Activated CD8-positive, alpha-beta T cell treated with anti-CD3 and anti-CD28 coated beads for 36 hours (primary cell): ENCODE measurements around the gene NETO2. TPM values are rescaled to one million over a fixed set of nuclear protein-coding genes. Genes with fewer than 3 reads are reported as not detected.
"Not testable (repeated sequence)": the region's sequence is repeated elsewhere in the genome, so short reads cannot be mapped to it uniquely, and the experiment has no call there.

ENCODE experiments used
- ATAC-seq: fragments of 200-7000 bp; cut with Tn5 transposase; one replicate; pipeline ENCODE4 v1.10.0; 2021; ENCODE audit warnings: mild to moderate bottlenecking, moderate library complexity
- CTCF ChIA-PET: fragments of 350-600 bp; sonication (Branson Sonifier 250); formaldehyde crosslinking; loops from one replicate; lab custom pipeline; 2021; ENCODE audit warnings: antibody characterized with exemption; lab: Charles Lee
- POLR2A ChIA-PET: fragments of 350-600 bp; sonication (Branson Sonifier 250); formaldehyde crosslinking; loops from one replicate; lab custom pipeline; 2021; ENCODE audit warnings: antibody characterized with exemption; lab: Charles Lee
- DNase-seq: peaks from one replicate; pipeline ENCODE4 v3.0.0-alpha.2; 2020
- H3K27ac Mint-ChIP-seq: one replicate; pipeline ENCODE4 v1.8.0; 2021; ENCODE audit warnings: mild to moderate bottlenecking, mixed read lengths
- H3K27me3 Mint-ChIP-seq: one replicate; pipeline ENCODE4 v1.8.0; 2021; ENCODE audit warnings: mixed read lengths
- H3K36me3 Mint-ChIP-seq: one replicate; pipeline ENCODE4 v1.8.0; 2021; ENCODE audit warnings: low read depth, mixed read lengths
- H3K4me1 Mint-ChIP-seq: one replicate; pipeline ENCODE4 v1.8.0; 2021; ENCODE audit warnings: low read depth, mixed read lengths
- H3K4me3 Mint-ChIP-seq: one replicate; pipeline ENCODE4 v1.8.0; 2021; ENCODE audit warnings: mild to moderate bottlenecking, moderate library complexity, mixed read lengths
- H3K9me3 Mint-ChIP-seq: one replicate; pipeline ENCODE4 v1.8.0; 2021; ENCODE audit warnings: mixed read lengths
- CTCF ChIP-seq: fragments of 200-600 bp; IDR thresholded peaks from one replicate; pipeline ENCODE4 v1.8.0; 2022; ENCODE audit warnings: antibody characterized with exemption, mild to moderate bottlenecking
- intact Hi-C: fragments of 100-400 bp; cut with micrococcal nuclease; formaldehyde crosslinking; loops from one replicate; pipeline ENCODE4 v1.10.0; 2022
- total RNA-seq, 2 experiments: library from RNA; stranded (reverse); gene quantifications; one replicate each; pipeline ENCODE4 v1.2.3, GENCODE V29; 2021

NETO2 gene
- total RNA-seq, 2 experiments from 2014 or later, result 2.8 to 3.1 TPM

- TF ChIP-seq CTCF, result no peak
- intact Hi-C loops, result no loop called here
- Mint-ChIP-seq H3K27me3 (peaks cover 2% of the 10 kb centered on the region), H3K27ac (no peak overlapping the region), H3K9me3 (no peaks in the 10 kb centered on the region), H3K4me3 (no peak overlapping the region), H3K4me1 (no peaks in the 10 kb centered on the region), H3K36me3 (no peaks in the 10 kb centered on the region)
- DNase-seq (no peak), ATAC-seq (no peak)
- POLR2A ChIA-PET, result interaction anchor here (1.4 kb wide), 1 partner anchor 8 kb away, joined by 3 read pairs; no protein-coding TSS in a partner anchor
- CTCF ChIA-PET, result interaction anchor here (1.4 kb wide), 1 partner anchor 23 kb away, joined by 3 read pairs; no protein-coding TSS in a partner anchor
Measured at GRCh38 chr16:47057630-47057993, 86.1 kb downstream of the NETO2 start.

- H3K27me3 Mint-ChIP-seq, result peaks cover 2% of the 10 kb centered on the region
- CTCF ChIA-PET, result no interaction called here
- no peaks in the 10 kb centered on the region for H3K4me1 Mint-ChIP-seq
- H3K36me3 Mint-ChIP-seq, result no peaks in the 10 kb centered on the region
- no peak overlapping the region for H3K4me3 Mint-ChIP-seq
- no peak overlapping the region for H3K27ac Mint-ChIP-seq
- DNase-seq, result no peak
- ATAC-seq, result no peak
- intact Hi-C loops, result no loop called here
- POLR2A ChIA-PET, result no interaction called here
- TF ChIP-seq CTCF, result no peak
- no peaks in the 10 kb centered on the region for H3K9me3 Mint-ChIP-seq
Measured at GRCh38 chr16:47056688-47057629, 86.8 kb downstream of the NETO2 start.

- intact Hi-C loops, H3K4me3 Mint-ChIP-seq, H3K27ac Mint-ChIP-seq, H3K9me3 Mint-ChIP-seq, DNase-seq, POLR2A ChIA-PET, H3K27me3 Mint-ChIP-seq, CTCF ChIA-PET, ATAC-seq, H3K4me1 Mint-ChIP-seq, H3K36me3 Mint-ChIP-seq: not testable (repeated sequence)
Measured at GRCh38 chr16:47056061-47056460, 87.7 kb downstream of the NETO2 start.

GRCh38 chr16:47055136-47055885 is 88.4 kb downstream of the NETO2 start:
- CTCF ChIA-PET, result no interaction called here
- POLR2A ChIA-PET, result no interaction called here
- Mint-ChIP-seq H3K27ac (no peak overlapping the region), H3K27me3 (peaks cover 2% of the 10 kb centered on the region), H3K4me3 (no peak overlapping the region), H3K9me3 (no peaks in the 10 kb centered on the region), H3K36me3 (no peaks in the 10 kb centered on the region), H3K4me1 (no peaks in the 10 kb centered on the region)
- ATAC-seq, result no peak
- no peak for DNase-seq
- no peak for TF ChIP-seq CTCF
- intact Hi-C loops, result no loop called here

- H3K36me3 Mint-ChIP-seq, result no peaks in the 10 kb centered on the region
- H3K27ac Mint-ChIP-seq, result no peak overlapping the region
- no peaks in the 10 kb centered on the region for H3K9me3 Mint-ChIP-seq
- no peak for ATAC-seq
- ChIA-PET CTCF (no interaction called here), POLR2A (no interaction called here)
- peaks cover 2% of the 10 kb centered on the region for H3K27me3 Mint-ChIP-seq
- H3K4me3 Mint-ChIP-seq, result no peak overlapping the region
- DNase-seq, result no peak
- no peak for TF ChIP-seq CTCF
- H3K4me1 Mint-ChIP-seq, result no peaks in the 10 kb centered on the region
- intact Hi-C loops, result no loop called here
Measured at GRCh38 chr16:47054306-47054705, 89.4 kb downstream of the NETO2 start.
